Liver (tissue), 10 donors: ENCODE results near the gene TEX11. TPM values are rescaled to one million over a fixed set of nuclear protein-coding genes. Genes with fewer than 3 reads are reported as not detected.

Experiments used
- DNase-seq: peaks from one replicate; pipeline ENCODE4 v3.0.0-alpha.2; 2017; ENCODE audit warnings: low spot score
- H3K27ac ChIP-seq, 2 donors: one replicate each; pipeline ENCODE4 v1.7.0; 2013; ENCODE audit warnings: inconsistent platforms in 2 of 2, low read length in 2 of 2, control low read depth in 1 of 2, low read depth in 1 of 2, mild to moderate bottlenecking in 1 of 2
- H3K27me3 ChIP-seq, 4 donors: one replicate each; pipeline versions ENCODE4 v1.6.1 to v1.7.0; 2013; ENCODE audit warnings: low read length in 3 of 4, inconsistent platforms in 1 of 4, mild to moderate bottlenecking in 1 of 4, moderate library complexity in 1 of 4; ENCODE audit not compliant: control insufficient read depth in 4 of 4, insufficient read depth in 4 of 4
- H3K36me3 ChIP-seq, 4 donors: one replicate each; pipeline versions ENCODE4 v1.6.1 to v1.7.0; 2013; ENCODE audit warnings: low read length in 3 of 4, mild to moderate bottlenecking in 3 of 4, low read depth in 1 of 4, moderate library complexity in 1 of 4; ENCODE audit not compliant: control insufficient read depth in 4 of 4, insufficient read depth in 3 of 4
- H3K4me1 ChIP-seq, 4 donors: one replicate each; pipeline versions ENCODE4 v1.6.1 to v1.7.0; 2013; ENCODE audit warnings: low read length in 3 of 4, mild to moderate bottlenecking in 3 of 4, moderate library complexity in 1 of 4; ENCODE audit not compliant: control insufficient read depth in 4 of 4, insufficient read depth in 4 of 4
- H3K4me3 ChIP-seq, 3 donors: one replicate each; pipeline versions ENCODE4 v1.6.1 to v1.7.0; 2013; ENCODE audit warnings: low read length in 3 of 3, control low read depth in 1 of 3, low read depth in 1 of 3, mild to moderate bottlenecking in 1 of 3
- H3K9ac ChIP-seq, 2 donors: one replicate each; pipeline ENCODE4 v1.7.0; 2013; ENCODE audit warnings: low read length in 2 of 2, mild to moderate bottlenecking in 2 of 2, moderate library complexity in 2 of 2, control low read depth in 1 of 2, low read depth in 1 of 2
- H3K9me3 ChIP-seq, 4 donors: one replicate each; pipeline versions ENCODE4 v1.6.1 to v1.7.0; 2013; ENCODE audit warnings: low read length in 3 of 4; ENCODE audit not compliant: control insufficient read depth in 4 of 4
- GABPA ChIP-seq, 2 donors: IDR thresholded peaks in 1 of 2; conservative IDR thresholded peaks in 1 of 2; 2 replicates each; pipeline ENCODE4 v1.6.1; 2016; ENCODE audit warnings: antibody characterized with exemption in 2 of 2, mild to moderate bottlenecking in 1 of 2, moderate library complexity in 1 of 2
- HNF4A ChIP-seq, 2 donors: conservative IDR thresholded peaks; 2 replicates each; pipeline ENCODE4 v1.6.1; 2016; ENCODE audit warnings: antibody characterized with exemption in 2 of 2, mild to moderate bottlenecking in 2 of 2
- SP1 ChIP-seq: IDR thresholded peaks from 2 replicates; pipeline ENCODE4 v1.6.1; 2018; ENCODE audit warnings: antibody characterized with exemption, mild to moderate bottlenecking
- YY1 ChIP-seq: IDR thresholded peaks from 2 replicates; pipeline ENCODE4 v1.6.1; 2016; ENCODE audit warnings: antibody characterized with exemption, mild to moderate bottlenecking
- WGBS: extraction: QIAGEN DNeasy Blood & Tissue Kit; methylation state at CpG from one replicate; pipeline ENCODE4 v1.1.7; 2013; 5-methylcytosine and 5-hydroxymethylcytosine counted together
- polyA plus RNA-seq, 2 donors: library from polyadenylated mRNA; stranded (reverse) in 1 of 2; unstranded in 1 of 2; fragments of 200-250 nt in 1 of 2; fragments of >200 nt in 1 of 2; fragmentation: Nextera tagmentation in 1 of 2; extraction: Ambion mirVana in 1 of 2; gene quantifications; one replicate each; pipeline versions ENCODE4 v1.2.1 to v1.2.3, GENCODE V29; 2013 to 2015
- small RNA-seq: library from RNA; depleted of rRNA; stranded (forward); fragments of <200 nt; gene quantifications from one replicate; pipeline ENCODE3, GENCODE V24; 2014
- total RNA-seq, 2 donors: library from RNA; depleted of rRNA; stranded (reverse); fragments of >200 nt; gene quantifications; one replicate each; pipeline ENCODE4 v1.2.3, GENCODE V29; 2014
- donor health status: healthy.
- donor health status: healthy.
- donor health status: healthy.
- donor health status: healthy.
- donor health status: healthy.

TEX11 gene
- total and polyA plus RNA-seq, 4 donors: 0.03 to 0.14 (median 0.08) TPM; not detected in 1

DNA sequence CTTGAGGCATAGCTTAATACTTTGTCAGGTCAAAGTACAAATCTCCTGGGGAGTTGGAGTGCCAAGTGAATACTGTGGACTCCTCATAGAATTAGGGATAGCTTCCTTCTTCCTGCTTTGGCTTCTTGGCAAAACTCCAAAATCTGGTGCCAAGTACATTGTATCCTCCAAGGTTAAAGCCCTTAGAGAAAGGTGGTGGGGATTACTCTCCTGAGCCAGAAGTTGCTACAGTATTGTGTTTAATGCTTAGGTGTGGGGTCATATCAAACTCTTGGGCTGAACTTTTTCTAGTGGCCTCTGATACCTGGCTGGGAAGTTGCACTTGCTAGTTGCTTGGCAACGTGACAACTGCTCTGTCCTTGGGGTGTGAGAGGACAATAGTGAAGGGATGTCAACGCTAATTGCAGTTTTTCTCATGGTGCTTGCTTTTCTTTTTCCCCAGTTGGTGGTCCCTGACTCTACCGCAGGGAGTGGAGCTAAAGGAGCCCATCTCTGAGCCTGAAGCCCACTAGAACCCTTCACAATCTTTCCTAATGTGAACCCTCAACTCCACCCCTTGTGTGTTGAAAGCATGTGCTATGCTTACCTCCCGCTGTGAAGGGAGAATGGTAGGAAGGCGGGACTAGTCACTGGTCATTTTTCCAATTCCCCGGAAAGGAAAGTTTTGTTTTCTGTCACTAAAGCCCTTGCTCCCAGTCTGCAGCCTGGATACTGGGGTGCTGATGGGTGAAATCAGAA, 428.4 kb downstream of the TEX11 start:
- 58% methylated on average over 6 of the region's 6 CpGs for WGBS
- peak overlapping the region in 1 of 2 donors; percentile 3 for H3K27ac ChIP-seq
- TF ChIP-seq GABPA (IDR thresholded peaks at IDR 0.05 in 1 of 2, conservative IDR thresholded peaks at IDR 0.05 in 1 of 2) (no peak), SP1 (no peak)

DNA sequence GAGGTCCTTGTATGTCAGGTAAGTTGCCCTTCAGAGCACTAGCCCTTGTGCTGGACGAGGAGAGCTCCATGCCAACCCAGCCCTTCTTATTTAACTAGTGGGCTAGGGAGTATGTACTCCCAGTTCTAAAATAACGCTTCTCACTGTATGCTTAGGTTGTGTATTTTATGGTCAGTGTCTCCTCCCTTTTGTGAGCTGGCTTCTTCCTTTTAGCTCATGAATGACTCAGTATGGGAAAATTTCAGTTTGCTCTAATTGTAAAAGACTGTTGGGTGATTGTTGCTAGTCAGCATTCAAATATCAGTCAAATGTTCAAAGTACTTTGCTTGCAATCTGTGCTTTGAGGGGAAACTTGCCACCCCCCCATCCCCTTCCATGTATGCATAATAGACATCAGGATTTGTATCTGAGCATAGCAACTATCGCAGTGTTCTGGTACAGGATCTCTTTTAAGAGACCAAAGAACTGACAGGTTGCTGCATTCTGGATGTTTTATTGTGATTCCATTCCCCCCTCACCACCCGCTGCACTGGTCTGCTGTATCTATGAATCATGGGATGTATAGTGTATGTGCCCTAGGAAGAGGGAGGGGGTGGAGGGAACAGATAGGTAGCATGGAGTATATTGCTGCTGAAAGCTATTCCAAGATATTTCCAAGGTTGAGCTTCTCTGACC, 429.1 kb downstream of the TEX11 start:
- H3K4me3 ChIP-seq: no peak overlapping the region
- no peaks in the 10 kb centered on the region for H3K9me3 ChIP-seq
- H3K36me3 ChIP-seq: no peaks in the 10 kb centered on the region
- WGBS: 76% methylated on average over 4 of the region's 4 CpGs
- TF ChIP-seq YY1 (no peak), HNF4A (conservative IDR thresholded peaks at IDR 0.05) (no peak)
- peak overlapping the region in 1 of 2 donors; percentile 3 for H3K27ac ChIP-seq
- no peak for DNase-seq
- peaks cover 0 to 4% (median 0%) of the 10 kb centered on the region in 4 donors for H3K27me3 ChIP-seq
- no peaks in the 10 kb centered on the region for H3K4me1 ChIP-seq
- H3K9ac ChIP-seq: no peak overlapping the region

More for the DNA sequence above, 428.4 kb downstream of the TEX11 start:
- peaks cover 0 to 4% (median 0%) of the 10 kb centered on the region in 4 donors for H3K27me3 ChIP-seq
- H3K4me3 ChIP-seq: no peak overlapping the region
- H3K36me3 ChIP-seq: no peaks in the 10 kb centered on the region
- no peaks in the 10 kb centered on the region for H3K4me1 ChIP-seq
- no peak overlapping the region for H3K9ac ChIP-seq
- no peak for DNase-seq
- H3K9me3 ChIP-seq: no peaks in the 10 kb centered on the region

Small RNAs within 50 kb of the gene (small RNA-seq; reads per million reads assigned to genes)
- not detected for gene SNORD3E

Other genes with a start within 250 kb of the TEX11 start
- gene SLC7A3, start 22.4 kb upstream of the TEX11 start, total RNA-seq: under 1 TPM in 1 of 2 donors, not detected in 1; 0.09 TPM
- gene SLC7A3, start 22.4 kb upstream of the TEX11 start, polyA plus RNA-seq: not detected
- gene SNX12, start 159.6 kb upstream of the TEX11 start, total RNA-seq: 10 to 100 TPM; 13.1 to 21.7 TPM
- 10 to 100 TPM in 1 of 2 donors, 1 to 10 TPM in 1; 4.5 to 18.6 TPM for gene SNX12, start 159.6 kb upstream of the TEX11 start, polyA plus RNA-seq
- 10 to 100 TPM in 1 of 2 donors, 1 to 10 TPM in 1; 3.7 to 38.2 TPM for gene FOXO4, start 187.1 kb upstream of the TEX11 start, total RNA-seq
- gene FOXO4, start 187.1 kb upstream of the TEX11 start, polyA plus RNA-seq: 1 to 10 TPM in 1 of 2 donors, under 1 TPM in 1; 0.50 to 4.2 TPM
- not detected for gene CXorf65, start 198.0 kb upstream of the TEX11 start, total RNA-seq
- not detected for gene CXorf65, start 198.0 kb upstream of the TEX11 start, polyA plus RNA-seq
- 1 to 10 TPM; 2.2 to 3.0 TPM for gene IL2RG, start 202.9 kb upstream of the TEX11 start, total RNA-seq
- 1 to 10 TPM; 3.6 to 4.0 TPM for gene IL2RG, start 202.9 kb upstream of the TEX11 start, polyA plus RNA-seq
- 10 to 100 TPM; 13.1 to 25.6 TPM for gene MED12, start 209.9 kb upstream of the TEX11 start, total RNA-seq
- 1 to 10 TPM; 3.2 to 5.4 TPM for gene MED12, start 209.9 kb upstream of the TEX11 start, polyA plus RNA-seq
- under 1 TPM; 0.17 to 0.23 TPM for gene NLGN3, start 236.1 kb upstream of the TEX11 start, total RNA-seq
- gene NLGN3, start 236.1 kb upstream of the TEX11 start, polyA plus RNA-seq: under 1 TPM; 0.11 to 0.13 TPM